GOT3 (cell line): ENCODE data around the gene SFT2D3.

ENCODE experiments used
- DNase-seq: peaks from one replicate; lab custom pipeline; 2025; ENCODE audit warnings: mixed read lengths; lab: John Stamatoyannopoulos, UW

Gene SFT2D3

GRCh38 chr2:127707890-127708648 lies 6.8 kb downstream of the SFT2D3 start:
- DNase-seq, result no peak

GRCh38 chr2:127709336-127709735 lies 8.0 kb downstream of the SFT2D3 start:
- DNase-seq, result no peak

GRCh38 chr2:127712999-127713398 lies 11.7 kb downstream of the SFT2D3 start:
- no peak for DNase-seq

GRCh38 chr2:127713562-127713961 lies 12.3 kb downstream of the SFT2D3 start:
- no peak for DNase-seq

GRCh38 chr2:127715778-127716449 lies 14.6 kb downstream of the SFT2D3 start:
- DNase-seq, result no peak

- DNase-seq, result no peak
Measured at GRCh38 chr2:127718271-127718670, 17.0 kb downstream of the SFT2D3 start.

- no peak for DNase-seq
Measured at GRCh38 chr2:127719301-127720218, 18.3 kb downstream of the SFT2D3 start.

GRCh38 chr2:127721311-127721977 lies 20.1 kb downstream of the SFT2D3 start:
- no peak for DNase-seq

- no peak for DNase-seq
Measured at GRCh38 chr2:127721978-127722355, 20.7 kb downstream of the SFT2D3 start.

GRCh38 chr2:127722807-127723206 lies 21.5 kb downstream of the SFT2D3 start:
- DNase-seq, result no peak

GRCh38 chr2:127726158-127726880 lies 25.0 kb downstream of the SFT2D3 start:
- DNase-seq, result no peak

- no peak for DNase-seq
Measured at GRCh38 chr2:127733113-127733815, 32.0 kb downstream of the SFT2D3 start.

GRCh38 chr2:127733816-127734537 lies 32.7 kb downstream of the SFT2D3 start:
- no peak for DNase-seq

GRCh38 chr2:127735044-127735443 lies 33.7 kb downstream of the SFT2D3 start:
- no peak for DNase-seq

GRCh38 chr2:127735537-127736399 lies 34.5 kb downstream of the SFT2D3 start:
- no peak for DNase-seq

- DNase-seq, result no peak
Measured at GRCh38 chr2:127737892-127738291, 36.6 kb downstream of the SFT2D3 start.

GRCh38 chr2:127739800-127740199 lies 38.5 kb downstream of the SFT2D3 start:
- no peak for DNase-seq

- no peak for DNase-seq
Measured at GRCh38 chr2:127740665-127741288, 39.5 kb downstream of the SFT2D3 start.
